GM21515 (cell line): ENCODE results near the gene BLNK.

Source experiments
- ATAC-seq: cut with Tn5 transposase; IDR thresholded peaks from one replicate; pipeline ENCODE4 v1.9.1; 2021; ENCODE audit not compliant: unreplicated experiment

The BLNK gene

DNA sequence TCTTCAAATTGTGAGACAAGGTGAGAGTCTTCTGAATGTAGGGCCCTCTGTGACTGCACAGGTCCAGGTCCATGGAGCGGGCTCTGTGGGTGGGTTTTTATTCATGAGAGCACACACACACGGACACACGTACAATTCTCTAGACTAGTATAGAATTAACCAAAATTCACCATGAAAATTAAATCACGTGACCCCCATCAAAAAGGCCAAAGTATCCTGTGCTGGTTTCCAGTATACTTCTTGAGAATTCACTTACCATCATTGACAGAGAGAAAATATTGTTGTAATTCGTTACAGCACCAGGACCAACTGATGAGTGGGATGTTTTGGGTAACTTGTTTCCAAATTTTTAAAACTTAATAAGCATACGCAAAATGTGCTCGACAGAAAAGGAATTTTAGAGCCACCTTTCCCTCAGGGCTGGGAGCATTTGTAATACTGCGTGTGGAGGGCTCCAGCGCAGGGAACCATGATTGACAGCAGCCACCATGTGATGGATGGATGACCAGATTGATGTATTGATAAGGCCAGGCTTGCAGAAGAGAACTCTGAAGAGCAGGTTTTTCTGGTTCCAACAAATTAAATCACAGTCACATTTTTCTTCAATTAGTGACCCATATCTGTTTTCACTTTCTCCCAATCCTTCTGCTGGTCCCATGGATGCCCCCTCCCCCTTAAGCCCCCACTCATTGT, 18.0 kb upstream of the BLNK start:
- no peak for ATAC-seq

DNA sequence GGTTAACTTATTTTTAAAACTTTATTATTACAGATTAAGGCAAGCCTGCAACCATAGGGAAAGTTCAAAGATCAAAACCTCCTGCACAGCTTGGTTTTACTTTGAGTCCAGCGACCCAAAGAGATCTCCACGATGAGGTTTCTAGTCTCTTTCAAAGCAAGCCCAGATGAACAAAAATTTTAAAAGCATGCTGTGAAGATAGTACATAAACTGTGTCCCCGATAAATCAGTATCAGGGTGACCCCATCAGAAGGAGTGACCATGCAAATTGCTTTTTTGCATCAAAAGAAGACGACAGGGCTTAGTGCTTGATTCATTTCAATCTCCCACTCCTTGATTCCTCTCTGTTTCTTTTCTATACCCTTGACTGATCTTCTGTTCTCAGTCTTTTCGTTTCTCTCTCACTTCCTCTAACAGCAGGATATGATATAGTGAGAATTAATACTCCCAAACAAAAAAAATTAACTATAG, 16.8 kb upstream of the BLNK start:
- ATAC-seq = peak; percentile 54

DNA sequence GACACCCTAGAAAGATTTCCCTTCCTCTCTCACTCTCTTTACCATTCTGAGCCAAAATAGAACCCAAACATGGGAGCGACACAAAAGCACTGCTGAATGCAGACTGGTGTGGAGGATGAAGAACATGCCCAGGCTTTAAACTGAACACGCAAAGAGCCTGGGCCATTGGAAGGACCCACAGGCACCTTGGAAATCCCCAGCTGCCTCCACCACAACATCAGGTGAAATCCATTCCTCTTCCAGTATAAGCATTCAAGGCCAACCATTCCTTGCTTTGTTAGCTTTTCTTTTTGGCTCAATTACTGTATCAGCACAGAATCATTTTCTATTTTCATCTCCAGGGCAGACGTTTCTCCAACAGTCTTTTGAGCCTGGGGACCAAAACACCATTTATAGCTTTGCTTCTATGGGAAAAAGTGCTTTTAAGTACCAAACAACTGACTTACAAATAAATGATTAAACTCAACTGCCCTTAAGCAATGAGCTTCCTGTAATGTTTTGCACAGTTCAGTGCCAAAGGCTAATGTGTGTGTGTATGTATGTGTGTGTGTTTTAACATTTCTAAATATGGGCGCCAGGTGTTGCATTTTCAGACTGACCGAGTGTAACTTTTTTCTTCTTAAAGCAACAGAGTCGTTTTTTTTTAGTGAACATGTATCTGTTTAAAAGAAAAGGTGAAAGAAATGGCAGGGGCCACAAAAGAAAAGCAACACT, 16.2 kb upstream of the BLNK start:
- peak; percentile 64 for ATAC-seq

DNA sequence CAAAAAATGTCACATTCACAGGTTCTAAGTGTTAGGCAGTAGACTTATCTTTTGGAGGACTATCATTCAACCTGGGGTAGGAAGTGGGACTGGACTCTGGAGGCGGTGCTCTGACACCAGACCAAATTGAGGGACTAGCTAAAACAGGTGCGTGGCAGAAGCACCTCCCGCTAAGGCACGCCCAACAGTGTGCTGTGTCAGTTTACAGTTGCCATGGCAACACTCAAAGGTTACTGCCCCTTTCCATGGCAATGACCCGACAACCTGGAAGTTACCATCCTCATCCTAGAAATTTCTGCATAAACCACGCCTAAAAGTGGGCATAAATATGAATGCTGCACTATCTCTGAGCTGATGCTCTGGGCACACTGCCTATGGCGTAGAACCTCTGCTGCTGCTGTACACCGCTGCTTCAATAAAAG, 14.0 kb upstream of the BLNK start:
- no peak for ATAC-seq

DNA sequence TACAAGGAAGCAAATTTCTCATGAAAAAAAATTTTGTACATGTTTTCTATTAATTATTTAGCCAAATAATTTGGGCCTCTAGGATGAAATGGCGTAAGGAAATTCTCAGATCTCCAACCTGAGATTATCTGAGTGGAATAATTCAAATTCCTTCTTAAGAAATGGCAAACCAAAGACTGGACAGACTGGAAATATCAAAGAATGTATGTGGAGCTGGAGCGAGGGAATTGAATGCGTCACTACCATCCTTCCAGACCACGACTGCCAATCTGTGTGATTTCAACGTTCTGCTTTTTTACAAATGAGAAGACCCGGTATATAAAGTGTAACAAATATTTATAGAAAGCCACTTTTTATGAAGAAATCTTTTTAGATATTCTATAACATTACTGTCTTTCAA, 12.4 kb upstream of the BLNK start:
- ATAC-seq = no peak

DNA sequence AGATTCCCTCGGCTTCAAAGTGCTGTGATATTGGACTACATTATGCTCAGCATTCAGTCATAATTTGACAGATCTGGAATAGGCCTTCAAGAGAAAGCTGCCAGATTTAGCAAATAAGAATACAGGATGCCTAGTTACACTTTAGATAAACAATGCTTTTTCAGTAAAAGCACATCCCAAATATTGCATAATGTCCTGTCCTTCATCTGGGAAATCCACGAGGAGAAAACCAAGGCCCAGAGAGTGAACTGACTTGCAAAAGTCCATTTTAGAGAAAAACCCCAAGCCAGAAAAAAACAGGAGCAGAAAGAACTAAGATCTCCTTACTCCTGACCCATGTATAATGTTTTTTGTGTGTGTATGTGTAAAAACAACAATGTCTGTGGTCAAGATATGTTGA, 12.0 kb upstream of the BLNK start:
- no peak for ATAC-seq

DNA sequence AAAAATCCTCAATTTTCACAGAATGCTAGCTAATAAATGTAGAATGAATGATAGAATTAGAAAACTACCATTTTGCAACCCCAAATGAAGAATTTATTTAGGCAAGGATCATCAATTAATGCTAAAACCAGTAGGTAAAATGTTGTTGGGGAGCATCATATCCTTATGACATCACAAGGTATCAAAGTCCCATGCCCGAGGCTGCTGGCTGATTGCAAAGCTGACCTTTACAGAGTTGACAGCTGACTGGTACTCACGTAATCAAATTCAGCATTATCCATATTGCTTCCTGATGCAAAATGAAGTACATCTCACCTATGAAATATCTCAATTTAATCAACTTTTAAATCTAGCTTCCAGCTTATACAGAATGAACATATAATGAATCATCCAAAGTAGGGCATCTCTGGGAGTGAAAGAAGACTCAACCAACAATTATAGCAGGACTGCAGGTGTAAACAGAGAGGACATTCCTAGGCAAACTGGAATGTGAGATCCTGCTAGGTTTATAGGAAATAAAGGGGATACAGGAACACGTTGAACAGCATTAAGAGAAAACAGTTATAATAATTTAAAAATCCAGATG, 10.2 kb upstream of the BLNK start:
- ATAC-seq = no peak

DNA sequence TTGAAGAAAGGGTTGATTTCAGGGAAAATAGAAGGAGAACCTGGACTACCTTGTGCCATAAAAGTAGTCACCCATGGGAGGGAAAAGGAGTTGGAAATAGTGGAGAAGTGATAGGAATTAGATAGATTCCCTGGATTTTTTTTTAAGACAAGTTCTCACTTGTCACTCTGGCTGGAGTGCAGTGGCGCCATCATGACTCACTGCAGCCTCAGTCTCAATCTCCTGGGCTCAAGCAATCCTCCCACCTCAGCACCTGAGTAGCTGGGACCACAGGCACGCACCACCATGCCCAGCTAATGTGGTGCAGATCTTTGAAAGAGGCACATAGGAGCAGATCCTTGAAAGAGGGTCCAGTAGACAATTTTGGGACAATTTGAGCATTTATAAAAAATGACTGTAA, 9.5 kb upstream of the BLNK start:
- ATAC-seq = no peak

DNA sequence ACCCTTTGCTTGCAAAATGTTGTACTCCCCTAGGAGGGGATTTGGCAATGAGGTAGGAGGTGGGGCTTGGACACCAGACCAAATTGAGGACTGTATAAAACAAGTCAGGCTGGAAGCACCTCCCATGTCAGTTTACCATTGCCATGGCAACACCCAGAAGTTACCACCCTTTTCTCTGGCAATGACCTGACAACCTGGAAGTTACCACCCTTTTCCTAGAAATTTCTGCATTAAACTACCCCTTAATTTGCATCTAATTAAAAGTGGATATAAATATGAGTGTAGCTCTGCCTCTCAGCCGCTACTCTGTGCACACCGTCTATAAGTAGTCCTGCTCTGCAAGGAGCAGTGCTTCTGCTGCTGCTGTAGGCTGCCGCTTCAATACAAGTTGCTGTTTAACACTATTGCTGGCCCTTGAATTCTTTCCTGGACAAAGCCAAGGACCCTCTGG, 7.8 kb upstream of the BLNK start:
- no peak for ATAC-seq

DNA sequence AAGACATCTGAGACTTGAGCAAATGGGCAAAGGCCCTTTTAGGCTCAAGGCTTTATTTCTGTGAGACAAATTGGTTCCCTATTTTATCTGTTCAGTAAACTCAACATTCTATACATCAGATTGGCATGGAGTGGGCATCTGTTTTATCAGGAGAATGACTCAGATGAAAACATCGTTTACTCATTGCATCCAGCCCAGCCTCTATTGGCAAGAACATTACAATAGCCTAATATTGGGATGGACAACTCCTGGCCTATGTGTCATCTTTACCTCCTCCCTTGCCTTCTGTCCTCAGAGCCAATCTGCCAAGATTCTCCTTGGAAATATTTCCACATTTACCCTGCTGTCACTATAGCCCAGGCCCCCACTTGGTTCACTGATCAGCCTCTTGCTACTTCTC, 5.5 kb upstream of the BLNK start:
- no peak for ATAC-seq

DNA sequence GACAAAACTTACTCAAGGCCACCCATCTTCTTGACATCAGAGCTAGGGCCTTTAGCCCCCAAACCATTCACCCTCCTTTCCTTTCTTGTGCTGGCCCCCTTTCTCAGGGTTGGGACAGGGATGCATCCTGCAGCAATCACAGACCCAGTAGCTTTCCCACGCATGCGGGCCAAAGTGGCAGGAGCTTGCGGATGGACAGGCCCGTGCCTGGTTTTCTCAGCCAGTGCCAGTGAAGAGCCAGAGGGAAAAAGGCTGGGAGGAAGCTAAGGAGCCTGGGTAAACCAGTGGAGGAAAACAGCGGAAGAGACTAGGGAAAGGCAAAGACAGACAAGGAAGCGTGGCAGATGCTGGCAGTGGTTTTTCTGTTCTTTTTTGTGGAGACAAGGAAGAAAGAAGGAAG, 5.1 kb upstream of the BLNK start:
- no peak for ATAC-seq

DNA sequence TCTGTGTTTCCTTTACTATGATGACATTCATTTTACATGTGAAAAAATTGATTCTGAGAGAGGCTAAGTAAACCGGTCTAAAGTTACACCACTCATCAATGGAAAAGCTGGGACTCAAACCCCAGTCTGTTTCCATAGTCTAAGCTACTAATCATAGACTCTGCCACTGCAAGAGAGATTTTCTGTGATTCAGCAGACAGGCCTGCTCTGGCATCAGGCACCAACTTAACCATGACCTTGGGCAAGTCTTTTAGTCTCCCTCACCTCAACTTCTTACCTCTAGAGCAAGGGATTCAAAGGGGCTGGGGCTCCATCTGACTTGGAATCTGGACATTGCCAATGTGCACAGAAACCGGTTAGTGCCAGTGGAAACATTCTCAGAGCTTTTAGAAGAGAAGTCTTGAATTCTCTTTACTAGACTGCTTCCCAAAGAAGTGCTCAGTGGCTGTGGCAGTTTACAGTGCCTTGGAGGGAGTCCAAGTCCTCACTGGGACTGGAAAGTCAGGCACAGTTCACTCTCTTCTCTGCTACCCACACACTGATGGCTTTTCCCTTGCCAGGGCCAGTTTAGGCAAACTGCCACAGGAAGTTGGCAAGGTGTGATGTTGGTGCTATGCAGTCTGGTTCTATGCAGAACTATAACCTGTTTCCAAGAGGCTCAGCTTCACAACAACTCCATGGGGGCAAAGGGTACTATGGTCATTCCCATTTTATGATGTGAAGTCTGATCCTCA, 4.5 kb upstream of the BLNK start:
- no peak for ATAC-seq

DNA sequence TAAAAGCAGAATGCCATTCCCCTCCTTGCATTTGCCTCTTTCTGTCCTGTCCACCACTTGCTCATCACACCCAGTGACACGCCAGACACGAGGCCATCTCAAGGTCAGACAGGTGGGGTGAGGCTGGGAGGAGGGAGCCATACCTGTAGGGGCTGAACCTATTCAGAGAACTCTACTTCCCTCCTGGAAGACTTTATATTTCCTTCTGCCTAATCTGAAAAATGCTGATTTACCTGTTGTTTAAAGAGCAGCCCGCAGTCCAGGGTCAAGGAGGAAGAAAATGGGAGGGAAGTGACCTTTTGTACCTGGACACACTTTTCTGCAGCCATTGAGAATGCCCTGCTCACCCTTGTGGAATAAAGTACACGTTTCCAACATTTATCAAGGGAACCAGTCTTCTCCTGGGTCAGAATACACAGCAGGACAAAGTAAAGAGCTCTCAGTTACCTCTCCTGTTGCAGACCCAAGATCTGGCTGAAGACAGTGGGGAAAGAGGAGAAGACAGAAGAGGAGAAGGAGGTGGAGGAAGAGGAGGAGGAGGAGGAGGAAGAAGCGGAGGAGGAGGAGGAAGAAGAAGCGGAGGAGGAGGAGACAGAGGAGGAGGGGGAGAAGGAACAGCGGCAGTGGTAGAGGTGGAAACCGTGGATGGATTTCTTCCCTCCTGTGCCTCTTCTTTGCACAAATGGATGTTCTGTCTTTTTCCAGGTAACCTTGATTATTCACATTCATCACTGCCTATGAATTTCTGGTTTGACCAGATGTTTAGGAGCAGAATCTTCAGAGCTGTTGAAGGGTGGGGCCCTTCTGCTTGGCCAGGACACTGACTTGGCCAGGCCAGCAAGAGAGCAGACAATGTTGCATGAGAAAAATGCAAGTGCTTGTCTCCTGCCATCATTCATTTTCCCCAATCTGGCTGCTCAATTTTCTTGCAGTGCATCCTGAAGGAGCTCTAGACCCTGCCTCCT, 1.2 kb upstream of the BLNK start:
- ATAC-seq = no peak

DNA sequence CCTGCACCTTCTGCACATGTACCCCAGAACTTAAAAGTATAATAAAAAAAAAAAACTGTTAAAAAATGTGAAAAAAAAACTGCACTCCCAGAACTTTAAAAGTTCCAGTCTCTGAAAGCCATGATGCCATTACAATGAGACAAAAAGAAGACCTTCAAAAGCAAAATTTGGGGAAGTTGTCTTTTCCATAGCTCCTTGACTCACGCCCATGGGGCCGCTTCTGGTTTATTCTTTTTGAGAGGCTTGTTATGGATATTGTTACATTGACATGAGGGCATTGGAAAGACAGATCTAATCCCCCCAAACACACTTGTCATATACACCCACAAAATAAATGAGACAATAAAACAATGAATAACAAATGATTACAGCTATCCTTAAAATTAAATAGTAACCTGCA, 798 bp downstream of the BLNK start:
- ATAC-seq = no peak

DNA sequence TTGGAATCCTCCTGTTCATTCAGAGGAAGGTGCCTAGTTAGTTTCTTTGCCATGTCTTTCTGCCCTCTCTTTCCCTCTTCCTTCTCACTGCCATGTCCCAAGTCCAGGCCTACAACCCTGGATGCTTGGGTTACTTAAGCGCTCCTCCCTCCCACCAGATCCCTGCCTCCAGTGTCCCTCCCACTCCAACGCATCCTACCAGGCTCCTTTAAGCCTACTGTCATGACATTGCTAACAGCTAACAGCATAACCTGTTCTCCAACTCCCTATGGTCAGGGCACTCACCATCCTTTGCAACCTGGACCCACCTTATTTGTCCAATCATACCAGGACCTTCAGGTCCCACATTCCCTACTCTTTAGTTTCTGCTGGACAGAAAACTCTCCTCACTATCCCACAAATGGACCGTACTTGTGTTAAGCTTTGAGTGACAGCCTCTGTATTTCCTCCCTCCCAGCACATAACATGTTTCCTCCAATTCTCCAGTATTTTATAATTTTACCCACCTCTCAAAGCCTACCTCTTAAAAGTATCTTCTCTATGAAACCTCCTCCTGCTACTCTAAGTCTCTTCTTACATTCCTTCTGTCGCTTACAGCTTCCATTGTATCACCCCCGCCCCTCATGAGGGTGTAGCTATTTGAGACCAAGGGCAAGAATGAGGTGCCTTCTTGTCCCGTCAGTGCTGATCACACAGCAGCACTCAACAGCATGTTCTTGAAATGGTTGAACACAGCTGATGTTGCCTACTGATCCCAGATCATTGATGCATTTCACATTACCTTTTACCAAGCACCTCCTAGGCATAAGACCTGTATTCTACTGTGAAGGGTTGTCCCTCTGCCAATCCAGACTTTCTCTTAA, 1.7 kb downstream of the BLNK start:
- no peak for ATAC-seq

DNA sequence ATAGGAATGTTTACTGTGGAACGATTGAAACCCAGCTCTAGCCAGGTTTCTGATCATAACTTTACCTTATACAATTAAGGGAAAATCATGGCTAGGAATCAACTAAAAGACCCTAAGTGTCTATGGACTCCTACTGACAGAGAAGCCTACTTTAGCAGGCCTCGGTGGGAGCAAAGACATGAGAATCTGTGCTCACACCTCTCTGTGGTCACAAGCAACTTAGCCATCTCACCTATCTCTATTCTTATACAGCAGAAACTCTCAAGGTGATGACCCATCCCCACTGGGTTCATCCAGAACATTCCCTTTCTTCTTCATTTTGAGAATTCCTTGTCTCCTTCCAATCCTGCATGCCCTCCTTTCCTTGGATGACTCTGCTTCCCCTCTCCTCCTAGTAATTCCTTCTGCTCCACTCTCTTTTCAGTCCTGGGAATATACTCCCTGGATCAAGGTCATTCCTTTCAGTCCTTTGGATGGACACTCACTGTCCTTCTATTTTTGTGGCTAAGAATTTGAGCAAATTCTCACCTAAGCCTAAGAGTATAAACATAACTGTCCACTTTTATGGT, 2.9 kb downstream of the BLNK start:
- no peak for ATAC-seq

DNA sequence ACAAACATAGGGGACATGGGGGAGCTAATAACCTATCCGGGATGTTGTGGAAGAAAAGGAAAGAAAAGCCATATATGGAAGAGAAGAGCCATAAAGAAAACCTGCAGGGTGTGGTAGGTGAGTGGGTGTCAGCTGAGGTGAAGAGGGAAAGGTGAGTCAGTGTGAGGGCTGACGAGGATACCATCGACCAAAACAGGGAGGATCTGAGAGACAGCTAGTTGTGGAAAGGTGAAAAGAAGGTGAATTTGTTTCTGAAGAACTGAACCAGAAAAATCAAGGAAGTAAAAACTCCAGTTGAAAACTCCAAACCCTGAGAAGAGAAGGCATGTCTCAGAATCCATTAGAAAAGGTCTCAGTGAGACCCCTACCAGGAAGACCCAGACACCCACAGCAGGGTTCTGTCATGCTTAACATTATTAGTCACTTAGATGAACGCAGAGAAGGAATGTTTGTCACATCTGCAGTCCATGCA, 4.1 kb downstream of the BLNK start:
- ATAC-seq = no peak

DNA sequence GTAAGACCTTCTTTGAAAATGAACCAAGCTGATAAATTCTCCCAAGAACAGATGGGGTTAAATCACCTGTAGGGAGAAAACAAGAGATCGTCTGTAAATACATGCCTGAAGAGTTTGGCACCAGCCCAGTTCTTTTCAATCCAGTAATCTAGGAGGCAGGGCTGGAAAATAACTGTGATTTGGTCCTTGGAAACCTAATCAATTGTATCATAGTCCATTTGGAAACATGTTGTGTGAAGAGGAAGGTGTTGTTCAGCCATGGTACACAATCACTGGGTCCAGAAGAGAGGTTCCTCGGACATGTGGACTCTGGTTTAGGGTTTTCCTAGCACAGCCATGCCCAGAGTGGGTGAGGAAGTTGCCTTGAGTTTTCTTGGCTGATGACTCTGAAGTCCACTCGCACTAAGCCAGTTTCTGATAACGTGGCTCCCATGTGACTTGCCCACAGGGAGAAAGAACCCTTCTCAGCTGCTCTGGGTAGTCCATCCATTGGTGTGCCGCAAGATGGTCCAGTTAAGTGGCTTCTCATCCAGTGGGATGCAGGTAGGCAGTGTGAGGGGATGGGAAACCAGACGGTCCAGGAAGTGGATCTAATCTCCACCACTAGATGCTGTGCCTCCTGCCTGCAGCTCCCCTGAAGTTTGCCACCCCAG, 5.1 kb downstream of the BLNK start:
- ATAC-seq = no peak

DNA sequence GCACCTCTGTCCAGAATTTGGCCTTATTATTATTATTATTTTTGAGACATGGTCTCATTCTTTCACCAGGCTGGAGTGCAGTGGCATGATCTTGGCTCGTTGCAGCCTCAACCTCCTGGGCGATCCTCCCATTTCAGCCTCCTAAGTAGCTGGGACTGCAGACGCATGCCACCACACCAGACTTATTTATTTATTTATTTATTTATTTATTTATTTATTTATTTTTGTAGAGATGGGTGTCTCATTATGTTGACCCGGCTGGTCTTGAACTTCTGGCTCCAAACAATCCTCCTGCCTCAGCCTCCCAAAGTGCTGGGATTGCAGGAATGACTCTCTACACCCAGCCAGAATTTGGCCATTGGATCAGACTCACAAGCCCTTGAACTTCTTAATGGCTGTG, 6.4 kb downstream of the BLNK start:
- no peak for ATAC-seq
